WTC11 (cell line): Measurements from ENCODE around the gene SOX5. TPM values are rescaled to one million over a fixed set of nuclear protein-coding genes. Genes with fewer than 3 reads are reported as not detected.

Source experiments
- ATAC-seq: fragments of 200-7000 bp; cut with Tn5 transposase; 2 replicates; pipeline ENCODE4 v1.10.0; 2021; ENCODE audit warnings: mild to moderate bottlenecking, moderate library complexity
- CTCF ChIA-PET: fragments of 300-600 bp; sonication (Branson Sonifier 250); formaldehyde crosslinking; loops from one replicate; lab custom pipeline; 2021; ENCODE audit warnings: antibody characterized with exemption; lab: Charles Lee
- POLR2A ChIA-PET: fragments of 350-600 bp; sonication (Branson Sonifier 250); formaldehyde crosslinking; loops from one replicate; lab custom pipeline; 2021; ENCODE audit warnings: antibody characterized with exemption; lab: Charles Lee
- DNase-seq: peaks from one replicate; pipeline ENCODE4 v3.0.0; 2021; ENCODE audit warnings: low spot score
- H3K27ac Mint-ChIP-seq: 2 replicates; pipeline ENCODE4 v1.8.0; 2021; ENCODE audit warnings: mixed read lengths
- H3K27me3 Mint-ChIP-seq: 2 replicates; pipeline ENCODE4 v1.8.0; 2021; ENCODE audit warnings: low read depth, mild to moderate bottlenecking, moderate library complexity, mixed read lengths
- H3K36me3 Mint-ChIP-seq: 2 replicates; pipeline ENCODE4 v1.8.0; 2021; ENCODE audit warnings: mixed read lengths
- H3K4me1 Mint-ChIP-seq: 2 replicates; pipeline ENCODE4 v1.8.0; 2022; ENCODE audit warnings: mixed read lengths
- H3K4me3 Mint-ChIP-seq: 2 replicates; pipeline ENCODE4 v1.8.0; 2021; ENCODE audit warnings: mild to moderate bottlenecking, moderate library complexity, mixed read lengths
- H3K9me3 Mint-ChIP-seq: 2 replicates; pipeline ENCODE4 v1.8.0; 2021; ENCODE audit warnings: mixed read lengths
- ATF1 ChIP-seq: sonication (generic); formaldehyde crosslinking; IDR thresholded peaks from 2 replicates; pipeline ENCODE4 v1.8.1; 2023; ENCODE audit warnings: mild to moderate bottlenecking, moderate library complexity, missing genetic modification reagents
- EMX1 ChIP-seq: fragments of 250-450 bp; sonication (Bioruptor Pico); IDR thresholded peaks from 2 replicates; pipeline ENCODE4 v1.8.0; 2021; ENCODE audit warnings: mild to moderate bottlenecking
- ESRRA ChIP-seq: sonication (generic); formaldehyde crosslinking; IDR thresholded peaks from 2 replicates; pipeline ENCODE4 v1.8.1; 2022; ENCODE audit warnings: mild to moderate bottlenecking, missing genetic modification reagents, borderline replicate concordance
- IRF2 ChIP-seq: sonication (generic); formaldehyde crosslinking; IDR thresholded peaks from 2 replicates; pipeline ENCODE4 v1.8.0; 2022; ENCODE audit warnings: low read depth, missing genetic modification reagents, borderline replicate concordance
- JAZF1 ChIP-seq: fragments of 250-450 bp; sonication (Bioruptor Pico); IDR thresholded peaks from 2 replicates; pipeline ENCODE4 v1.9.0; 2021; ENCODE audit warnings: moderate library complexity, mild to moderate bottlenecking, inconsistent platforms
- NR2C2 ChIP-seq: sonication (generic); formaldehyde crosslinking; IDR thresholded peaks from 2 replicates; pipeline ENCODE4 v1.8.0; 2022; ENCODE audit warnings: mild to moderate bottlenecking, missing genetic modification reagents
- OVOL2 ChIP-seq: fragments of 250-450 bp; sonication (Bioruptor Pico); IDR thresholded peaks from 2 replicates; pipeline ENCODE4 v1.9.0; 2021; ENCODE audit warnings: mild to moderate bottlenecking, borderline replicate concordance
- PREB ChIP-seq: sonication (generic); formaldehyde crosslinking; IDR thresholded peaks from 2 replicates; pipeline ENCODE4 v1.8.1; 2022; ENCODE audit warnings: mild to moderate bottlenecking, missing genetic modification reagents, moderate library complexity, borderline replicate concordance
- SMAD3 ChIP-seq: sonication (generic); formaldehyde crosslinking; IDR thresholded peaks from 2 replicates; pipeline ENCODE4 v1.8.0; 2022; ENCODE audit warnings: missing genetic modification reagents, mild to moderate bottlenecking, borderline replicate concordance
- TCF7 ChIP-seq: sonication (generic); formaldehyde crosslinking; IDR thresholded peaks from 2 replicates; pipeline ENCODE4 v1.8.0; 2022; ENCODE audit warnings: mild to moderate bottlenecking, low read depth, missing genetic modification reagents, moderate library complexity
- TEAD1 ChIP-seq: sonication (generic); formaldehyde crosslinking; IDR thresholded peaks from 2 replicates; pipeline ENCODE4 v1.8.0; 2022; ENCODE audit warnings: mild to moderate bottlenecking, missing genetic modification reagents
- TEAD4 ChIP-seq: sonication (generic); formaldehyde crosslinking; IDR thresholded peaks from 2 replicates; pipeline ENCODE4 v1.8.0; 2022; ENCODE audit warnings: mild to moderate bottlenecking, missing genetic modification reagents
- TP53 ChIP-seq: sonication (generic); formaldehyde crosslinking; IDR thresholded peaks from 2 replicates; pipeline ENCODE4 v1.8.1; 2023; ENCODE audit warnings: mild to moderate bottlenecking, missing genetic modification reagents
- ZBTB21 ChIP-seq: sonication (generic); formaldehyde crosslinking; IDR thresholded peaks from 2 replicates; pipeline ENCODE4 v1.8.1; 2023; ENCODE audit warnings: mild to moderate bottlenecking, missing genetic modification reagents, borderline replicate concordance
- ZNF121 ChIP-seq: sonication (generic); formaldehyde crosslinking; IDR thresholded peaks from 2 replicates; pipeline ENCODE4 v1.8.0; 2023; ENCODE audit warnings: missing genetic modification reagents
- total RNA-seq: library from RNA; stranded (reverse); gene quantifications from 3 replicates; pipeline ENCODE4 v1.2.3, GENCODE V29; 2021
- TF ChIP-seq, protein P1 (sequence below): sonication (generic); formaldehyde crosslinking; IDR thresholded peaks from 2 replicates; pipeline ENCODE4 v1.8.0; 2022; ENCODE audit warnings: missing genetic modification reagents
- TF ChIP-seq, protein P2 (sequence below): sonication (generic); formaldehyde crosslinking; conservative IDR thresholded peaks from 2 replicates; pipeline ENCODE4 v1.8.1; 2023; ENCODE audit warnings: mild to moderate bottlenecking, low read depth, missing genetic modification reagents, moderate library complexity

Gene SOX5
- total RNA-seq, 1 experiment from 2014 or later = 2.3 TPM

GRCh38 chr12:23750923-23751322 is 198.5 kb downstream of the SOX5 start (continued):
- TF ChIP-seq PREB (CRISPR knock-in tag) (no peak), TEAD4 (CRISPR knock-in tag) (no peak), SMAD3 (CRISPR knock-in tag) (no peak), OVOL2 (CRISPR knock-in tag) (no peak), ZNF121 (CRISPR knock-in tag) (no peak), EMX1 (no peak)
- TF ChIP-seq, protein P1, sequence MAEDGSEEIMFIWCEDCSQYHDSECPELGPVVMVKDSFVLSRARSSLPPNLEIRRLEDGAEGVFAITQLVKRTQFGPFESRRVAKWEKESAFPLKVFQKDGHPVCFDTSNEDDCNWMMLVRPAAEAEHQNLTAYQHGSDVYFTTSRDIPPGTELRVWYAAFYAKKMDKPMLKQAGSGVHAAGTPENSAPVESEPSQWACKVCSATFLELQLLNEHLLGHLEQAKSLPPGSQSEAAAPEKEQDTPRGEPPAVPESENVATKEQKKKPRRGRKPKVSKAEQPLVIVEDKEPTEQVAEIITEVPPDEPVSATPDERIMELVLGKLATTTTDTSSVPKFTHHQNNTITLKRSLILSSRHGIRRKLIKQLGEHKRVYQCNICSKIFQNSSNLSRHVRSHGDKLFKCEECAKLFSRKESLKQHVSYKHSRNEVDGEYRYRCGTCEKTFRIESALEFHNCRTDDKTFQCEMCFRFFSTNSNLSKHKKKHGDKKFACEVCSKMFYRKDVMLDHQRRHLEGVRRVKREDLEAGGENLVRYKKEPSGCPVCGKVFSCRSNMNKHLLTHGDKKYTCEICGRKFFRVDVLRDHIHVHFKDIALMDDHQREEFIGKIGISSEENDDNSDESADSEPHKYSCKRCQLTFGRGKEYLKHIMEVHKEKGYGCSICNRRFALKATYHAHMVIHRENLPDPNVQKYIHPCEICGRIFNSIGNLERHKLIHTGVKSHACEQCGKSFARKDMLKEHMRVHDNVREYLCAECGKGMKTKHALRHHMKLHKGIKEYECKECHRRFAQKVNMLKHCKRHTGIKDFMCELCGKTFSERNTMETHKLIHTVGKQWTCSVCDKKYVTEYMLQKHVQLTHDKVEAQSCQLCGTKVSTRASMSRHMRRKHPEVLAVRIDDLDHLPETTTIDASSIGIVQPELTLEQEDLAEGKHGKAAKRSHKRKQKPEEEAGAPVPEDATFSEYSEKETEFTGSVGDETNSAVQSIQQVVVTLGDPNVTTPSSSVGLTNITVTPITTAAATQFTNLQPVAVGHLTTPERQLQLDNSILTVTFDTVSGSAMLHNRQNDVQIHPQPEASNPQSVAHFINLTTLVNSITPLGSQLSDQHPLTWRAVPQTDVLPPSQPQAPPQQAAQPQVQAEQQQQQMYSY (CRISPR knock-in tag) = no peak

DNA sequence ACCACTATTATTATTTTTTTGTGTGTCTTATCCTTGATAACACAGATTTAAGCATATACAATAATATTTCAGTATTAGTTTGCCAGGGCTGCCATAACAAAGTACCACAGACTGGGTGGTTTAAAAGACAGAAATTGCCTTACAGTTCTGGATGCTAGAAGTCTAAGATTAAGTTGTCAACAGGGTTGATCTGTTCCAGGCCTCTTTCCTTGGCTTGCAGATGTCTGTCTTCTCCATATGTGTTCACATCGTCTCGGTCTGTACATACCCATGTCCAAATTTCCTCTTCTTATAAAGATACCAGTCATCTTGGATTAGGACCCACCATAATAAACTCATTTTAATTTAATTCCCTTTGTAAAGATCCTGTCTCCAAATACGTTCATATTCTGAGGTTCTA is 204.8 kb downstream of the SOX5 start:
- Mint-ChIP-seq H3K27me3 (no peaks in the 10 kb centered on the region), H3K9me3 (peaks cover 13% of the 10 kb centered on the region), H3K4me1 (peaks cover 21% of the 10 kb centered on the region), H3K36me3 (no peaks in the 10 kb centered on the region; the same call in 1 of the 2 replicates), H3K4me3 (no peak overlapping the region), H3K27ac (no peak overlapping the region)
- ChIA-PET POLR2A (no interaction called here), CTCF (no interaction called here)
- ATAC-seq (no peak), DNase-seq (no peak)
- TF ChIP-seq, protein P1 (CRISPR knock-in tag) = no peak
- no peak for TF ChIP-seq EMX1
- TF ChIP-seq PREB (CRISPR knock-in tag) = no peak
- no peak for TF ChIP-seq ZBTB21 (CRISPR knock-in tag)
- TF ChIP-seq ESRRA = no peak
- no peak for TF ChIP-seq JAZF1
- TF ChIP-seq, protein P2, sequence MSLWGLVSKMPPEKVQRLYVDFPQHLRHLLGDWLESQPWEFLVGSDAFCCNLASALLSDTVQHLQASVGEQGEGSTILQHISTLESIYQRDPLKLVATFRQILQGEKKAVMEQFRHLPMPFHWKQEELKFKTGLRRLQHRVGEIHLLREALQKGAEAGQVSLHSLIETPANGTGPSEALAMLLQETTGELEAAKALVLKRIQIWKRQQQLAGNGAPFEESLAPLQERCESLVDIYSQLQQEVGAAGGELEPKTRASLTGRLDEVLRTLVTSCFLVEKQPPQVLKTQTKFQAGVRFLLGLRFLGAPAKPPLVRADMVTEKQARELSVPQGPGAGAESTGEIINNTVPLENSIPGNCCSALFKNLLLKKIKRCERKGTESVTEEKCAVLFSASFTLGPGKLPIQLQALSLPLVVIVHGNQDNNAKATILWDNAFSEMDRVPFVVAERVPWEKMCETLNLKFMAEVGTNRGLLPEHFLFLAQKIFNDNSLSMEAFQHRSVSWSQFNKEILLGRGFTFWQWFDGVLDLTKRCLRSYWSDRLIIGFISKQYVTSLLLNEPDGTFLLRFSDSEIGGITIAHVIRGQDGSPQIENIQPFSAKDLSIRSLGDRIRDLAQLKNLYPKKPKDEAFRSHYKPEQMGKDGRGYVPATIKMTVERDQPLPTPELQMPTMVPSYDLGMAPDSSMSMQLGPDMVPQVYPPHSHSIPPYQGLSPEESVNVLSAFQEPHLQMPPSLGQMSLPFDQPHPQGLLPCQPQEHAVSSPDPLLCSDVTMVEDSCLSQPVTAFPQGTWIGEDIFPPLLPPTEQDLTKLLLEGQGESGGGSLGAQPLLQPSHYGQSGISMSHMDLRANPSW (CRISPR knock-in tag) = no peak
- TF ChIP-seq TP53 (CRISPR knock-in tag) = no peak
- TF ChIP-seq TCF7 (CRISPR knock-in tag) = no peak
- no peak for TF ChIP-seq TEAD1 (CRISPR knock-in tag)
- no peak for TF ChIP-seq ATF1 (CRISPR knock-in tag)
- TF ChIP-seq NR2C2 (CRISPR knock-in tag) = no peak
- no peak for TF ChIP-seq IRF2
